IMR-90 (cell line): ENCODE measurements around the gene SLC18B1. TPM values are rescaled to one million over a fixed set of nuclear protein-coding genes. Genes with fewer than 3 reads are reported as not detected.

ENCODE experiments used
- ATAC-seq: fragments of 200-7000 bp; cut with Tn5 transposase; 2 replicates; pipeline ENCODE4 v1.9.1; 2020; ENCODE audit warnings: low read depth, mild to moderate bottlenecking, moderate library complexity
- BruUV-seq: library from RNA; stranded (reverse); fragments of 400-500 nt; replicated peaks from 2 replicates; lab custom pipeline; 2021; lab: Mats Ljungman, UMichigan
- CTCF ChIA-PET: fragments of 300-600 bp; formaldehyde crosslinking; extraction: SDS; loops from one replicate; lab custom pipeline; 2021; ENCODE audit warnings: antibody characterized with exemption; lab: Yijun Ruan, JAX
- POLR2A ChIA-PET: fragments of 300-600 bp; sonication (Branson Sonifier 250); formaldehyde crosslinking; loops from one replicate; lab custom pipeline; 2022; ENCODE audit warnings: antibody characterized with exemption; ENCODE audit not compliant: unreplicated experiment; lab: Charles Lee
- DNase-seq: peaks from one replicate; pipeline ENCODE4 v3.0.0; 2013
- H2AFZ ChIP-seq: replicated peaks from 2 replicates; pipeline ENCODE3; 2013; ENCODE audit warnings: low read length, mild to moderate bottlenecking; ENCODE audit not compliant: poor library complexity
- H2AK5ac ChIP-seq: 2 replicates; pipeline ENCODE4 v1.6.1; 2013; ENCODE audit warnings: low read depth, low read length, inconsistent platforms
- H2AK9ac ChIP-seq: replicated peaks from 2 replicates; pipeline ENCODE3; 2013; ENCODE audit warnings: mild to moderate bottlenecking, low read depth, low read length, moderate library complexity; ENCODE audit not compliant: poor library complexity
- H2BK120ac ChIP-seq: 2 replicates; pipeline ENCODE4 v1.6.1; 2013; ENCODE audit warnings: low read depth, low read length, inconsistent platforms
- H2BK15ac ChIP-seq: 3 replicates; pipeline ENCODE4 v1.6.1; 2013; ENCODE audit warnings: low read depth, low read length, inconsistent platforms
- H2BK20ac ChIP-seq: 2 replicates; pipeline ENCODE4 v1.6.1; 2013; ENCODE audit warnings: low read depth, mild to moderate bottlenecking, inconsistent platforms, low read length, moderate library complexity
- H2BK5ac ChIP-seq: 2 replicates; pipeline ENCODE4 v1.6.1; 2013; ENCODE audit warnings: mild to moderate bottlenecking, low read depth, low read length, inconsistent platforms; ENCODE audit not compliant: poor library complexity, severe bottlenecking
- H3K14ac ChIP-seq: replicated peaks from 2 replicates; pipeline ENCODE4 v1.6.1; 2013; ENCODE audit warnings: low read depth, low read length, inconsistent platforms
- H3K18ac ChIP-seq: 2 replicates; pipeline ENCODE4 v1.6.1; 2013; ENCODE audit warnings: low read depth, low read length, control low read depth
- H3K23ac ChIP-seq: 2 replicates; pipeline ENCODE4 v1.6.1; 2013; ENCODE audit warnings: low read depth, low read length, inconsistent platforms
- H3K27ac ChIP-seq: 2 replicates; pipeline ENCODE4 v1.5.1; 2013; ENCODE audit warnings: mild to moderate bottlenecking, control low read depth, low read length; ENCODE audit not compliant: insufficient read depth
- H3K27me3 ChIP-seq: 2 replicates; pipeline ENCODE4 v1.6.1; 2013; ENCODE audit warnings: low read length; ENCODE audit not compliant: control insufficient read depth, insufficient read depth
- H3K36me3 ChIP-seq: 2 replicates; pipeline ENCODE4 v1.6.1; 2013; ENCODE audit warnings: low read length, mixed read lengths; ENCODE audit not compliant: control insufficient read depth, insufficient read depth
- H3K4ac ChIP-seq: 2 replicates; pipeline ENCODE4 v1.6.1; 2013; ENCODE audit warnings: low read depth, low read length, inconsistent platforms
- H3K4me1 ChIP-seq: 2 replicates; pipeline ENCODE4 v1.6.1; 2013; ENCODE audit warnings: low read length, mixed read lengths; ENCODE audit not compliant: control insufficient read depth, insufficient read depth
- H3K4me2 ChIP-seq: 2 replicates; pipeline ENCODE4 v1.6.1; 2013; ENCODE audit warnings: low read depth, mild to moderate bottlenecking, control low read depth, low read length, moderate library complexity
- H3K4me3 ChIP-seq: 2 replicates; pipeline ENCODE4 v1.5.1; 2013; ENCODE audit warnings: low read depth, mild to moderate bottlenecking, control low read depth, low read length, moderate library complexity; ENCODE audit not compliant: insufficient read depth
- H3K56ac ChIP-seq: 2 replicates; pipeline ENCODE4 v1.6.1; 2013; ENCODE audit warnings: low read length, inconsistent platforms; ENCODE audit not compliant: insufficient read depth; ENCODE audit errors: extremely low read depth
- H3K79me1 ChIP-seq, 2 experiments: 2 replicates each; pipeline ENCODE4 v1.6.1; 2013; ENCODE audit warnings: low read length in 2 of 2, inconsistent platforms in 1 of 2, low read depth in 1 of 2
- H3K9ac ChIP-seq: 2 replicates; pipeline ENCODE4 v1.6.1; 2013; ENCODE audit warnings: low read depth, low read length, control low read depth
- H3K9me1 ChIP-seq: 2 replicates; pipeline ENCODE4 v1.6.1; 2013; ENCODE audit warnings: low read length, inconsistent platforms; ENCODE audit not compliant: insufficient read depth
- H3K9me3 ChIP-seq: 2 replicates; pipeline ENCODE4 v1.6.1; 2013; ENCODE audit warnings: low read length; ENCODE audit not compliant: control insufficient read depth, insufficient read depth
- H4K20me1 ChIP-seq: 2 replicates; pipeline ENCODE4 v1.6.1; 2013; ENCODE audit warnings: low read length, inconsistent platforms; ENCODE audit not compliant: insufficient read depth
- H4K5ac ChIP-seq: 2 replicates; pipeline ENCODE4 v1.6.1; 2013; ENCODE audit warnings: mild to moderate bottlenecking, low read depth, low read length, control low read depth
- H4K8ac ChIP-seq, 2 experiments: 2 replicates each; pipeline ENCODE4 v1.6.1; 2013; ENCODE audit warnings: low read depth in 2 of 2, low read length in 2 of 2, control low read depth in 1 of 2, inconsistent platforms in 1 of 2
- H4K91ac ChIP-seq: 2 replicates; pipeline ENCODE4 v1.6.1; 2013; ENCODE audit warnings: low read depth, low read length, inconsistent platforms; ENCODE audit not compliant: insufficient read depth
- BHLHE40 ChIP-seq: fragments of 150-350 bp; IDR thresholded peaks from 2 replicates; pipeline ENCODE4 v1.6.1; 2016; ENCODE audit warnings: mild to moderate bottlenecking, low read depth, low read length
- CEBPB ChIP-seq: IDR thresholded peaks from 2 replicates; pipeline ENCODE4 v1.6.1; 2012; ENCODE audit warnings: low read depth, low read length, improper control_type of control experiment
- CHD1 ChIP-seq: IDR thresholded peaks from 2 replicates; pipeline ENCODE4 v1.6.1; 2012; ENCODE audit warnings: low read depth, low read length, improper control_type of control experiment
- FOS ChIP-seq: fragments of 150-350 bp; IDR thresholded peaks from 2 replicates; pipeline ENCODE4 v1.6.1; 2016; ENCODE audit warnings: low read depth, low read length
- MAFK ChIP-seq: IDR thresholded peaks from 2 replicates; pipeline ENCODE4 v1.6.1; 2012; ENCODE audit warnings: low read depth, low read length, improper control_type of control experiment
- MAZ ChIP-seq: IDR thresholded peaks from 2 replicates; pipeline ENCODE4 v1.6.1; 2012; ENCODE audit warnings: low read depth, mild to moderate bottlenecking, low read length, improper control_type of control experiment, moderate library complexity, borderline replicate concordance
- MXI1 ChIP-seq: IDR thresholded peaks from 2 replicates; pipeline ENCODE4 v1.6.1; 2012; ENCODE audit warnings: low read depth, mild to moderate bottlenecking, low read length, moderate library complexity, borderline replicate concordance
- NFE2L2 ChIP-seq: fragments of 150-350 bp; IDR thresholded peaks from 2 replicates; pipeline ENCODE4 v1.6.1; 2016; ENCODE audit warnings: low read depth, mild to moderate bottlenecking, low read length
- POLR2A ChIP-seq: IDR thresholded peaks from 2 replicates; pipeline ENCODE4 v1.6.1; 2012; ENCODE audit warnings: mild to moderate bottlenecking, low read depth, low read length
- RAD21 ChIP-seq: IDR thresholded peaks from 2 replicates; pipeline ENCODE4 v1.6.1; 2012; ENCODE audit warnings: low read length, improper control_type of control experiment
- RCOR1 ChIP-seq: IDR thresholded peaks from 2 replicates; pipeline ENCODE4 v1.6.1; 2012; ENCODE audit warnings: mild to moderate bottlenecking, low read length, improper control_type of control experiment; ENCODE audit not compliant: insufficient replicate concordance
- RFX5 ChIP-seq: IDR thresholded peaks from 2 replicates; pipeline ENCODE4 v1.8.0; 2012; ENCODE audit warnings: low read depth, mild to moderate bottlenecking, low read length, moderate library complexity
- SMC3 ChIP-seq: fragments of 150-350 bp; IDR thresholded peaks from 2 replicates; pipeline ENCODE4 v1.6.1; 2016; ENCODE audit warnings: low read depth, mild to moderate bottlenecking, antibody characterized with exemption, low read length, moderate library complexity
- WGBS, 2 experiments: methylation state at CpG; one replicate each; pipeline versions ENCODE4 v1.1.5 to v1.1.7; 2013; ENCODE audit warnings: missing lambda C conversion rate in 2 of 2; ENCODE audit not compliant: insufficient read length in 1 of 2; ENCODE audit errors: extremely low coverage in 2 of 2; 5-methylcytosine and 5-hydroxymethylcytosine counted together
- dilution Hi-C: fragments of 300-500 bp; cut with HindIII; formaldehyde crosslinking; loops from one replicate; pipeline ENCODE4 v1.14.3; 2018; ENCODE audit warnings: low sequenced_read_pairs; ENCODE audit not compliant: unreplicated experiment
- in situ Hi-C: fragments of 300-500 bp; cut with MboI; formaldehyde crosslinking; loops from 3 replicates; pipeline ENCODE4 v1.14.3; 2019; ENCODE audit warnings: low sequenced_read_pairs, inconsistent platforms, mixed read lengths
- intact Hi-C: fragments of 100-400 bp; cut with micrococcal nuclease; formaldehyde crosslinking; loops from 2 replicates; pipeline ENCODE4 v1.10.0; 2022
- polyA plus RNA-seq, 3 experiments: library from polyadenylated mRNA; depleted of rRNA; stranded (reverse); fragments of >200 nt; gene quantifications; 2 replicates each; pipeline ENCODE4 v1.2.3, GENCODE V29; 2012; ENCODE audit warnings: low replicate concordance in 1 of 3
- total RNA-seq: library from RNA; depleted of rRNA; stranded (reverse); fragments of >200 nt; gene quantifications from 2 replicates; pipeline ENCODE4 v1.2.3, GENCODE V29; 2012
- TF ChIP-seq, protein P1 (sequence below): conservative IDR thresholded peaks from 2 replicates; pipeline ENCODE4 v1.5.1; 2012; ENCODE audit warnings: mild to moderate bottlenecking, low read depth, low read length, improper control_type of control experiment
- TF ChIP-seq, protein P2 (sequence below): fragments of 150-350 bp; IDR thresholded peaks from 2 replicates; pipeline ENCODE4 v1.6.1; 2016; ENCODE audit warnings: low read depth, mild to moderate bottlenecking, low read length, moderate library complexity, borderline replicate concordance
- TF ChIP-seq, protein P3 (sequence below): fragments of 150-350 bp; IDR thresholded peaks from 2 replicates; pipeline ENCODE4 v1.6.1; 2017; ENCODE audit warnings: mild to moderate bottlenecking, antibody characterized with exemption, low read length, low read depth

The SLC18B1 gene
- total and polyA plus RNA-seq, 2 of the 4 experiments (the other 2 are of a cell fraction) = 2.4 to 2.5 TPM

DNA sequence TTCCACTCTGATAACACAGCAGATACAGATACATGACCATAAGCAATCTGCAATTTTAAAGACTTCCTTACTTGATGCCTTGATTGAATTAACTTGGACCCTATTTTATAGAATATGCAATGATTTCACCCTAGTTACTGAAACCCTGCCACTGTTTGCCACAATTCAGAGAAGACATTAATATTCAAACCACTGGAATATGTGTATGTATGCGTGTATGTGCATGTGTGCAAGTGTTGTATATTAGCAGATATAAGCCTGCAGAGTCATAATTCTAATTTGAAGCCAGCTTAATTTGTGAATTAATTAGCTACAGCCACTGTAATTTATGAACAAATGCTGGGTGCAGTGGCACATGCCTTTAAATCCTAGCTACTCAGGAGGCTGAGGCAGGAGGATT is 50.0 kb downstream of the SLC18B1 start:
- no CpG with 5 or more reads among the region's 1 CpG for WGBS, 2 experiments

More for the DNA sequence above, 50.0 kb downstream of the SLC18B1 start:
- no peak overlapping the region for H4K91ac ChIP-seq
- intact Hi-C loops (no loop called here), dilution Hi-C loops (no loop called here), in situ Hi-C loops (no loop called here)
- no peak overlapping the region for H3K27ac ChIP-seq
- H3K23ac ChIP-seq = no peak overlapping the region
- H3K36me3 ChIP-seq = no peaks in the 10 kb centered on the region
- no peak overlapping the region for H4K5ac ChIP-seq
- no peak overlapping the region for H4K8ac ChIP-seq
- H4K20me1 ChIP-seq = no peaks in the 10 kb centered on the region
- no peak overlapping the region for H3K4me3 ChIP-seq
- H3K14ac ChIP-seq = no peak overlapping the region
- no peak overlapping the region for H2BK20ac ChIP-seq
- H3K79me1 ChIP-seq = no peaks in the 10 kb centered on the region
- ATAC-seq (no peak), DNase-seq (no peak)
- H3K9ac ChIP-seq = no peak overlapping the region
- H3K56ac ChIP-seq = no peak overlapping the region
- H3K18ac ChIP-seq = no peak overlapping the region
- no TSS peak for BruUV-seq
- H3K4me1 ChIP-seq = no peaks in the 10 kb centered on the region
- no peaks in the 10 kb centered on the region for H3K9me3 ChIP-seq
- no peaks in the 10 kb centered on the region for H3K9me1 ChIP-seq
- CTCF ChIA-PET = interaction anchor here (1.2 kb wide), 1 partner anchor 114 kb away, joined by 3 read pairs; no protein-coding TSS in a partner anchor
- POLR2A ChIA-PET = no interaction called here
- peaks cover 3% of the 10 kb centered on the region; the same call in 1 of the 2 replicates for H3K27me3 ChIP-seq
- no peak overlapping the region for H2BK120ac ChIP-seq
- H3K4ac ChIP-seq = no peak overlapping the region
- no peak overlapping the region for H2BK15ac ChIP-seq
- no peak overlapping the region for H2AK5ac ChIP-seq
- no peak overlapping the region for H2BK5ac ChIP-seq
- no peak overlapping the region for H2AK9ac ChIP-seq
- no peak overlapping the region for H3K4me2 ChIP-seq
- TF ChIP-seq BHLHE40 (no peak), SMC3 (no peak), NFE2L2 (no peak), FOS (no peak), RCOR1 (no peak), MAFK (no peak), CHD1 (no peak), MAZ (no peak), POLR2A (no peak), CEBPB (no peak), MXI1 (no peak), RFX5 (no peak), RAD21 (no peak)
- TF ChIP-seq, protein P1, sequence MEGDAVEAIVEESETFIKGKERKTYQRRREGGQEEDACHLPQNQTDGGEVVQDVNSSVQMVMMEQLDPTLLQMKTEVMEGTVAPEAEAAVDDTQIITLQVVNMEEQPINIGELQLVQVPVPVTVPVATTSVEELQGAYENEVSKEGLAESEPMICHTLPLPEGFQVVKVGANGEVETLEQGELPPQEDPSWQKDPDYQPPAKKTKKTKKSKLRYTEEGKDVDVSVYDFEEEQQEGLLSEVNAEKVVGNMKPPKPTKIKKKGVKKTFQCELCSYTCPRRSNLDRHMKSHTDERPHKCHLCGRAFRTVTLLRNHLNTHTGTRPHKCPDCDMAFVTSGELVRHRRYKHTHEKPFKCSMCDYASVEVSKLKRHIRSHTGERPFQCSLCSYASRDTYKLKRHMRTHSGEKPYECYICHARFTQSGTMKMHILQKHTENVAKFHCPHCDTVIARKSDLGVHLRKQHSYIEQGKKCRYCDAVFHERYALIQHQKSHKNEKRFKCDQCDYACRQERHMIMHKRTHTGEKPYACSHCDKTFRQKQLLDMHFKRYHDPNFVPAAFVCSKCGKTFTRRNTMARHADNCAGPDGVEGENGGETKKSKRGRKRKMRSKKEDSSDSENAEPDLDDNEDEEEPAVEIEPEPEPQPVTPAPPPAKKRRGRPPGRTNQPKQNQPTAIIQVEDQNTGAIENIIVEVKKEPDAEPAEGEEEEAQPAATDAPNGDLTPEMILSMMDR = no peak
- TF ChIP-seq, protein P2, sequence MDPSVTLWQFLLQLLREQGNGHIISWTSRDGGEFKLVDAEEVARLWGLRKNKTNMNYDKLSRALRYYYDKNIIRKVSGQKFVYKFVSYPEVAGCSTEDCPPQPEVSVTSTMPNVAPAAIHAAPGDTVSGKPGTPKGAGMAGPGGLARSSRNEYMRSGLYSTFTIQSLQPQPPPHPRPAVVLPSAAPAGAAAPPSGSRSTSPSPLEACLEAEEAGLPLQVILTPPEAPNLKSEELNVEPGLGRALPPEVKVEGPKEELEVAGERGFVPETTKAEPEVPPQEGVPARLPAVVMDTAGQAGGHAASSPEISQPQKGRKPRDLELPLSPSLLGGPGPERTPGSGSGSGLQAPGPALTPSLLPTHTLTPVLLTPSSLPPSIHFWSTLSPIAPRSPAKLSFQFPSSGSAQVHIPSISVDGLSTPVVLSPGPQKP = no peak
- TF ChIP-seq, protein P3, sequence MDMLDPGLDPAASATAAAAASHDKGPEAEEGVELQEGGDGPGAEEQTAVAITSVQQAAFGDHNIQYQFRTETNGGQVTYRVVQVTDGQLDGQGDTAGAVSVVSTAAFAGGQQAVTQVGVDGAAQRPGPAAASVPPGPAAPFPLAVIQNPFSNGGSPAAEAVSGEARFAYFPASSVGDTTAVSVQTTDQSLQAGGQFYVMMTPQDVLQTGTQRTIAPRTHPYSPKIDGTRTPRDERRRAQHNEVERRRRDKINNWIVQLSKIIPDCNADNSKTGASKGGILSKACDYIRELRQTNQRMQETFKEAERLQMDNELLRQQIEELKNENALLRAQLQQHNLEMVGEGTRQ = no peak
- H2AFZ ChIP-seq = no peak overlapping the region
